ENCODE data around the gene ZNF512B.

DNA sequence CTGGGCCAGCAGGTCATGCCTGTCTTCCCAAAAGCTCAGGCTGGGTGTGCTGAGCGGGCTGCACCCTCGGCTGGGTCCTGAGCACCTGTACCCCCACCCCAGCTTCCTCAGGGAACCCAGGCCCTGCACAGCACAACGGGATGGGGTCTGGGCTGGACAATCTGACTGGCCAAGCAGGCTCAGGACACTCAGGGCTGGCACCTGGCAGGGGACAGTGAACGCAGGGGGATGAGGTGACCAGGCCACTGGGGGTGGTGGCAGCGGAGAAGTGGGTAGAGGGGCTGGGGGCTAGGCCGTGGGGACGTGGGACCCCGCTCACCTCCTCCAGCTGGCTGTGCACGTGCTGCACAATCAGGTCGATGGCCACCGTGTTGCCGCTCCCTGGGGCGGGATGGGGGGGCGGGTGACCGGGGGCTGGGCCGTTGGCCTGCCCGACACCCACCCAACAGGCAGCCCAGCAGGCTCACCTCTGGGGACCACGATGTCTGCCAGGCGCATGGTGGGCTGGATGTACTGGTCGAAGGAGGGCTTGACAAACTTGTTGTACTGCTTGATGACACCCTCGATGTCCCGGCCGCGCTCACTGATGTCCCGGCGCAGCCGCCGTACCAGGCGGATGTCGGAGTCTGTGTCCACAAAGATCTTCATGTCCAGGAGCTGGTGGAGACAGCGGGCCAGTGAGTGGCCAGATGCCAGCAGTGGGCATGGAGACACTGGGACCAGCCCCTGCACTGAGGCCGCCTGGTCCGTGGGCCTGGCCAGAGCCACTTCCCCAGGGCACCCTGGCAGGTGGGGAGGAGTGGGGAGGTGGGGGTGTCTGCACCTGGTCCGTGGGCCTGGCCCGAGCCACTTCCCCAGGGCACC lies 25.4 kb downstream of the ZNF512B start:
- TF ChIP-seq, protein P1, sequence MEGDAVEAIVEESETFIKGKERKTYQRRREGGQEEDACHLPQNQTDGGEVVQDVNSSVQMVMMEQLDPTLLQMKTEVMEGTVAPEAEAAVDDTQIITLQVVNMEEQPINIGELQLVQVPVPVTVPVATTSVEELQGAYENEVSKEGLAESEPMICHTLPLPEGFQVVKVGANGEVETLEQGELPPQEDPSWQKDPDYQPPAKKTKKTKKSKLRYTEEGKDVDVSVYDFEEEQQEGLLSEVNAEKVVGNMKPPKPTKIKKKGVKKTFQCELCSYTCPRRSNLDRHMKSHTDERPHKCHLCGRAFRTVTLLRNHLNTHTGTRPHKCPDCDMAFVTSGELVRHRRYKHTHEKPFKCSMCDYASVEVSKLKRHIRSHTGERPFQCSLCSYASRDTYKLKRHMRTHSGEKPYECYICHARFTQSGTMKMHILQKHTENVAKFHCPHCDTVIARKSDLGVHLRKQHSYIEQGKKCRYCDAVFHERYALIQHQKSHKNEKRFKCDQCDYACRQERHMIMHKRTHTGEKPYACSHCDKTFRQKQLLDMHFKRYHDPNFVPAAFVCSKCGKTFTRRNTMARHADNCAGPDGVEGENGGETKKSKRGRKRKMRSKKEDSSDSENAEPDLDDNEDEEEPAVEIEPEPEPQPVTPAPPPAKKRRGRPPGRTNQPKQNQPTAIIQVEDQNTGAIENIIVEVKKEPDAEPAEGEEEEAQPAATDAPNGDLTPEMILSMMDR (IDR thresholded peaks at IDR 0.05), result no peak
- TF ChIP-seq POLR2A (IDR thresholded peaks at IDR 0.05; ENCODE audit: low read depth), result no peak
- TF ChIP-seq POLR2AphosphoS5 (IDR thresholded peaks at IDR 0.05), result no peak
- TF ChIP-seq EP300 (IDR thresholded peaks at IDR 0.05), result no peak
